Neural progenitor cell (in vitro differentiated cells): Measurements from ENCODE around the gene PRSS36. TPM values are rescaled to one million over a fixed set of nuclear protein-coding genes. Genes with fewer than 3 reads are reported as not detected.

ENCODE experiments used
- DNase-seq: peaks from one replicate; pipeline ENCODE4 v3.0.0-alpha.2; 2016; ENCODE audit warnings: low spot score
- H2AFZ ChIP-seq: fragments of 200-600 bp; sonication (generic); replicated peaks from 2 replicates; pipeline ENCODE4 v1.6.1; 2016; ENCODE audit warnings: antibody characterized with exemption
- H3F3A ChIP-seq: fragments of 200-600 bp; sonication (generic); 2 replicates; pipeline ENCODE4 v1.6.1; 2016; ENCODE audit warnings: antibody characterized with exemption, low read depth
- H3K27ac ChIP-seq: fragments of 200-600 bp; sonication (generic); 2 replicates; pipeline ENCODE4 v1.5.1; 2016; ENCODE audit warnings: mild to moderate bottlenecking
- H3K27me3 ChIP-seq: fragments of 200-600 bp; sonication (generic); 2 replicates; pipeline ENCODE4 v1.6.1; 2016; ENCODE audit warnings: mild to moderate bottlenecking, moderate library complexity
- H3K36me3 ChIP-seq: fragments of 200-600 bp; sonication (generic); 2 replicates; pipeline ENCODE4 v1.5.1; 2016
- H3K4me1 ChIP-seq: fragments of 200-600 bp; sonication (generic); 2 replicates; pipeline ENCODE4 v1.6.1; 2016; ENCODE audit warnings: mixed run types
- H3K4me2 ChIP-seq: fragments of 200-600 bp; sonication (generic); 2 replicates; pipeline ENCODE4 v1.6.1; 2016
- H3K4me3 ChIP-seq: fragments of 200-600 bp; sonication (generic); 2 replicates; pipeline ENCODE4 v1.5.1; 2016
- H3K79me2 ChIP-seq: fragments of 200-600 bp; sonication (generic); 2 replicates; pipeline ENCODE4 v1.6.1; 2016; ENCODE audit warnings: low read depth
- H3K9ac ChIP-seq: fragments of 200-600 bp; sonication (generic); 2 replicates; pipeline ENCODE4 v1.6.1; 2016
- H3K9me3 ChIP-seq: fragments of 200-600 bp; sonication (generic); 2 replicates; pipeline ENCODE4 v1.5.1; 2016; ENCODE audit warnings: low read depth
- H4K20me1 ChIP-seq: fragments of 200-600 bp; sonication (generic); 2 replicates; pipeline ENCODE4 v1.6.1; 2016; ENCODE audit warnings: low read depth
- H3K27ac Mint-ChIP-seq: 3 replicates; pipeline ENCODE4 v1.8.0; 2021; ENCODE audit warnings: mixed read lengths
- H3K27me3 Mint-ChIP-seq: 2 replicates; pipeline ENCODE4 v1.8.0; 2022; ENCODE audit warnings: low read depth, mild to moderate bottlenecking, inconsistent platforms, moderate library complexity, mixed read lengths; ENCODE audit not compliant: insufficient read depth
- H3K36me3 Mint-ChIP-seq: 3 replicates; pipeline ENCODE4 v1.8.0; 2021; ENCODE audit warnings: mixed read lengths
- H3K4me1 Mint-ChIP-seq: 3 replicates; pipeline ENCODE4 v1.8.0; 2021; ENCODE audit warnings: mixed read lengths
- H3K4me3 Mint-ChIP-seq: 3 replicates; pipeline ENCODE4 v1.8.0; 2021; ENCODE audit warnings: mild to moderate bottlenecking, moderate library complexity, mixed read lengths
- H3K9me3 Mint-ChIP-seq: 3 replicates; pipeline ENCODE4 v1.8.0; 2020; ENCODE audit warnings: mixed read lengths
- EZH2 ChIP-seq: fragments of 200-600 bp; sonication (generic); IDR thresholded peaks from 2 replicates; pipeline ENCODE4 v1.6.1; 2017; ENCODE audit warnings: antibody characterized with exemption, mild to moderate bottlenecking, moderate library complexity
- EZH2phosphoT487 ChIP-seq: fragments of 200-600 bp; sonication (generic); IDR thresholded peaks from 2 replicates; pipeline ENCODE4 v1.6.1; 2017; ENCODE audit warnings: antibody characterized with exemption
- total RNA-seq: library from RNA; depleted of rRNA; stranded (reverse); fragments of >200 nt; gene quantifications from 2 replicates; pipeline ENCODE4 v1.2.3, GENCODE V29; 2015; ENCODE audit warnings: low replicate concordance
- TF ChIP-seq, protein P1 (sequence below): fragments of 200-600 bp; sonication (generic); IDR thresholded peaks from 2 replicates; pipeline ENCODE4 v1.5.1; 2017; ENCODE audit warnings: antibody characterized with exemption, mild to moderate bottlenecking

PRSS36 gene
- total RNA-seq, 1 donor from 2014 or later = 0.30 TPM

DNA sequence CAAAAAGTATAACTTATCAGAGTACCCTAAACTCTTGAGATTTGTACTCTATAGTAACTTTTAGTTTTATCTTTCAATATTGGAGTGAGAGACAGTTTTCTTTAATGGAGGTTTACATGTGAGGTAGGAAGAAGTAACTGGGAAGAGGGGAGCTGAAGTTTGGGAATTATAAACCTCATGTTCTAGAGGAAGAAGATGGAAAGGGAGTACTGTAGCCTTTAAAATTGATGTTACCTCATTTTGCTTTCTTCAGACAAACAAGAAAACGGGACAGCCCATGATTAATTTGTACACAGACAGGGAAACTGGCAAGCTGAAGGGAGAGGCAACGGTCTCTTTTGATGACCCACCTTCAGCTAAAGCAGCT lies 39.5 kb upstream of the PRSS36 start:
- Histone ChIP-seq H4K20me1 (peaks cover 100% of the 10 kb centered on the region), H2AFZ (no peak overlapping the region), H3F3A (peaks cover 86% of the 10 kb centered on the region), H3K27ac (no peak overlapping the region), H3K9me3 (no peaks in the 10 kb centered on the region), H3K27me3 (no peaks in the 10 kb centered on the region), H3K36me3 (peaks cover 41% of the 10 kb centered on the region), H3K79me2 (peaks cover 83% of the 10 kb centered on the region), H3K9ac (no peak overlapping the region), H3K4me2 (no peak overlapping the region), H3K4me1 (no peaks in the 10 kb centered on the region), H3K4me3 (no peak overlapping the region)
- DNase-seq = no peak
- Mint-ChIP-seq H3K9me3 (no peaks in the 10 kb centered on the region), H3K27ac (no peak overlapping the region), H3K4me1 (peaks cover 4% of the 10 kb centered on the region), H3K27me3 (peaks cover 25% of the 10 kb centered on the region), H3K36me3 (peaks cover 80% of the 10 kb centered on the region), H3K4me3 (no peak overlapping the region)
- TF ChIP-seq EZH2 (no peak), EZH2phosphoT487 (no peak)
- TF ChIP-seq, protein P1, sequence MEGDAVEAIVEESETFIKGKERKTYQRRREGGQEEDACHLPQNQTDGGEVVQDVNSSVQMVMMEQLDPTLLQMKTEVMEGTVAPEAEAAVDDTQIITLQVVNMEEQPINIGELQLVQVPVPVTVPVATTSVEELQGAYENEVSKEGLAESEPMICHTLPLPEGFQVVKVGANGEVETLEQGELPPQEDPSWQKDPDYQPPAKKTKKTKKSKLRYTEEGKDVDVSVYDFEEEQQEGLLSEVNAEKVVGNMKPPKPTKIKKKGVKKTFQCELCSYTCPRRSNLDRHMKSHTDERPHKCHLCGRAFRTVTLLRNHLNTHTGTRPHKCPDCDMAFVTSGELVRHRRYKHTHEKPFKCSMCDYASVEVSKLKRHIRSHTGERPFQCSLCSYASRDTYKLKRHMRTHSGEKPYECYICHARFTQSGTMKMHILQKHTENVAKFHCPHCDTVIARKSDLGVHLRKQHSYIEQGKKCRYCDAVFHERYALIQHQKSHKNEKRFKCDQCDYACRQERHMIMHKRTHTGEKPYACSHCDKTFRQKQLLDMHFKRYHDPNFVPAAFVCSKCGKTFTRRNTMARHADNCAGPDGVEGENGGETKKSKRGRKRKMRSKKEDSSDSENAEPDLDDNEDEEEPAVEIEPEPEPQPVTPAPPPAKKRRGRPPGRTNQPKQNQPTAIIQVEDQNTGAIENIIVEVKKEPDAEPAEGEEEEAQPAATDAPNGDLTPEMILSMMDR = no peak

DNA sequence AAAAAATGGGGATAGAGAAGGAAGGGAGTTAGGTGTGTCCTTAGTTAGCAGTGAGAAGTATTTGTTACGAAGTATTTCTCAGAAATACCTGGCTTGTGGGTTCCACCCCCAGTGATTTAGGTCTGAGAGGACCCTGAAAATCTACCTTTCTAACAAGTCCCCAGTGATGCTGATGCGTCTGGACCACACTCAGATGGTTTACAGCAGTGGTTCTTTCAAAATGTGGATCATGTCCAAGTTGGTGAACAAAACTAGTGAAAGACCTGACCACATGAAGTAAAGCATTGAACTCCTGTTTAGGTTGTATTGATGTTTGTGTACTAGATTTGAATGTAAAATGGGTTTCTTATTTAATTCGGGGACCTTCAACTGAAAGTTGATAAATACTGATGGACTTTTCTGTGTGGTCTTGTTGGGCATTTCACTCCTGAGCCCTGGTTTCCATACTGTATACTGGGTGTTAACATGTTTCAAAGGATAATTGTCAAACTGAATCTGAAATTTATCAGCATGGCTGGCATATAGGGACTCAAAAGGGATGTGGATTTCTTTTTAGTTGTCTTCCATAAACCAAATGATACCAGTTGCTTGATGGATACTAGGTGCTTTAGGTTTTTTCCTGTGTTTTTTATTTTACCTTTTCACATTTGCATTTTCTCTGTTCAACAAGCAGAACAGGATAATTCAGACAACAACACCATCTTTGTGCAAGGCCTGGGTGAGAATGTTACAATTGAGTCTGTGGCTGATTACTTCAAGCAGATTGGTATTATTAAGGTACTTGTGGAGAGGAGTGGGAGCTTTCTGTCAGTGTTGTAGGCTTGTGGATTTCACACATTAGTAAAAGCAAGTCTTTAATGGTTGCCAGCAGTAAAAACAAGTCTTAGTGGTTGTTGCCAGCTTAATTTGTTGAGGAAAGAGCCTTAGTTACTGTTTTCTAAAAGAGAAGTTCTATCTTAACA lies 38.9 kb upstream of the PRSS36 start:
- H3K9me3 Mint-ChIP-seq = peaks cover 2% of the 10 kb centered on the region
- Histone ChIP-seq H3K9me3 (no peaks in the 10 kb centered on the region), H3K4me1 (no peaks in the 10 kb centered on the region), H3K4me3 (no peak overlapping the region), H2AFZ (no peak overlapping the region), H3K27me3 (no peaks in the 10 kb centered on the region), H3K9ac (no peak overlapping the region), H3K36me3 (peaks cover 41% of the 10 kb centered on the region), H3K79me2 (peaks cover 86% of the 10 kb centered on the region), H3F3A (peaks cover 81% of the 10 kb centered on the region), H3K4me2 (no peak overlapping the region), H4K20me1 (peaks cover 100% of the 10 kb centered on the region), H3K27ac (no peak overlapping the region)
- no peak overlapping the region for H3K4me3 Mint-ChIP-seq
- H3K27me3 Mint-ChIP-seq = peaks cover 30% of the 10 kb centered on the region
- no peak overlapping the region for H3K27ac Mint-ChIP-seq
- H3K36me3 Mint-ChIP-seq = peaks cover 82% of the 10 kb centered on the region
- no peak for DNase-seq
- H3K4me1 Mint-ChIP-seq = peaks cover 5% of the 10 kb centered on the region
- TF ChIP-seq EZH2phosphoT487 (no peak), EZH2 (no peak)
- TF ChIP-seq, protein P1 = no peak

DNA sequence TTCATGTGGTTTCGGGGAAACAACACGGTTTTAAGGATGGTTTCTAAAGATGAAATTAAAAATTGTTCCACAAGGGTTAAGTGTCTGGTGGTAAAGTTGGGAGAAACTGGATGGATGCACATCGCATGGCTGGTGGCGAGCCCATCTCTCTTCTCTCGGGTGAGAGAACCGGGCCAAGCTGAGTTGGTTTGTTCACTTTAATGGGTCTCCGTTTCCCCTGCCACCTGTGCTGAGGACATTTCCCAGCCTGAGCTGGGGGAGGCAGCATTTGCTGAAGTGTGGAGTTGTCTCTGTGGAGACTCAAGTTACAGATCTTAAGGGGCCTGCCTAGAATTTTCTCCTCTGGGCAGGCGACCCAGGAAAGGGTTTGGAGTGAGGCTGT lies 37.9 kb upstream of the PRSS36 start:
- Mint-ChIP-seq H3K36me3 (peaks cover 83% of the 10 kb centered on the region), H3K4me3 (no peak overlapping the region), H3K27me3 (peaks cover 27% of the 10 kb centered on the region), H3K27ac (no peak overlapping the region), H3K4me1 (peaks cover 15% of the 10 kb centered on the region), H3K9me3 (peaks cover 2% of the 10 kb centered on the region)
- H3K79me2 ChIP-seq = peaks cover 95% of the 10 kb centered on the region
- no peak for DNase-seq
- H3F3A ChIP-seq = peaks cover 79% of the 10 kb centered on the region
- no peak overlapping the region for H3K27ac ChIP-seq
- TF ChIP-seq EZH2 (no peak), EZH2phosphoT487 (no peak)
- TF ChIP-seq, protein P1 = no peak
- H3K4me2 ChIP-seq = no peak overlapping the region
- H4K20me1 ChIP-seq = peaks cover 100% of the 10 kb centered on the region
- no peak overlapping the region for H3K4me3 ChIP-seq
- H3K9me3 ChIP-seq = no peaks in the 10 kb centered on the region
- H3K4me1 ChIP-seq = peaks cover 6% of the 10 kb centered on the region
- H3K27me3 ChIP-seq = no peaks in the 10 kb centered on the region
- H3K36me3 ChIP-seq = peaks cover 46% of the 10 kb centered on the region
- H3K9ac ChIP-seq = no peak overlapping the region
- H2AFZ ChIP-seq = no peak overlapping the region
